Measurements from ENCODE around the gene HHIPL1.
"Not testable (repeated sequence)": the region's sequence is repeated elsewhere in the genome, so short reads cannot be mapped to it uniquely, and the experiment has no call there.

The HHIPL1 gene

GRCh38 chr14:99635116-99635515, 9.8 kb upstream of the HHIPL1 start:
- DNase-seq (ENCODE audit: low read depth): no peak

GRCh38 chr14:99636487-99636886, 8.4 kb upstream of the HHIPL1 start:
- DNase-seq (ENCODE audit: low read depth): no peak

DNA sequence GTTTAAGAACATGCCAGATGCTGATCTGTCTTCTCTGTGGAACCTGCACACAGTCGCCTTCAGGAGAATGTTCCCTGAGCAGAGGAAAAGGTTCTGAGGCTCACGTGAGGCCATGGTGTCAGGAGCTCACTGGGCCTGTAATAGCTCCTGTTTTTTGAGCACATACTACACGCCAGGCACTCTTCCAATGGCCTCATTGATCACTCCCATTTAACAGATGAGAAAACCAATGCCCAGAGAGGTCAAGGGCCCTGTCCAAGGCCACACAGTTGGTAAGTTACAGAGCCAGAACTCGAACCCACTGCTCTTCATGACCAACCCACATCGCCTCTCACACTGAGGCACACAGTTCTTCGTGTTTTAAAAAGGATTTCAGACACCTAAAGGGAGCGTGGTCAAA, 7.3 kb upstream of the HHIPL1 start:
- DNase-seq (ENCODE audit: low read depth): no peak

GRCh38 chr14:99642771-99643170, 2.2 kb upstream of the HHIPL1 start:
- DNase-seq (ENCODE audit: low read depth): not testable (repeated sequence)

GRCh38 chr14:99643343-99643742, 1.6 kb upstream of the HHIPL1 start:
- DNase-seq (ENCODE audit: low read depth): no peak

DNA sequence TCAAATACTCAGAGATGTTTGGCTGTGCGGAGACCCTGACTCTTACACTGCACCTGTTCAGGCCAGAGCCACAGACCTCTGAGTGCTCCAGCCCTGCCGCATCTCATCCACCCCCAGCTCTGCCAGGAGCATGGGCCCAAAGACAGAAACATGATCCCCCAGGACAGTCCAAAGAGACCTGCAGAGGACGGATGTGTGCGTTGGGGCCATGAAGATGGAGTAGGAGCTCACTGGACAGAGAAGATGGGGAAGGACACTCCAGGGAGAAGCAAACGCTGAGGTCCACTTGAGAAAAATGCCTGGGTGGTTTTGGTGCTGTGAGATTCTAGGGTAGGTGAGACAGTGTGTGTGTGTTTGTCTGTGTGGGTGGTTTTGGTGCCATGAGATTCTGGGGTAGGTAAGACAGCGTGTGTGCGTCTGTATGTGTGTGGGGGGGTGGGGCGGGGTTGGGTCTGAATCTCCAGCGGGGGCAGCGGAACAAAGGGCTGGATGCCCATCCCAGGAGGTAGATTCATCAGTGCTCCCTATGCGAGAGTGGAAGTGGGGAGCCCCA, 818 bp upstream of the HHIPL1 start:
- DNase-seq (ENCODE audit: low read depth): no peak

DNA sequence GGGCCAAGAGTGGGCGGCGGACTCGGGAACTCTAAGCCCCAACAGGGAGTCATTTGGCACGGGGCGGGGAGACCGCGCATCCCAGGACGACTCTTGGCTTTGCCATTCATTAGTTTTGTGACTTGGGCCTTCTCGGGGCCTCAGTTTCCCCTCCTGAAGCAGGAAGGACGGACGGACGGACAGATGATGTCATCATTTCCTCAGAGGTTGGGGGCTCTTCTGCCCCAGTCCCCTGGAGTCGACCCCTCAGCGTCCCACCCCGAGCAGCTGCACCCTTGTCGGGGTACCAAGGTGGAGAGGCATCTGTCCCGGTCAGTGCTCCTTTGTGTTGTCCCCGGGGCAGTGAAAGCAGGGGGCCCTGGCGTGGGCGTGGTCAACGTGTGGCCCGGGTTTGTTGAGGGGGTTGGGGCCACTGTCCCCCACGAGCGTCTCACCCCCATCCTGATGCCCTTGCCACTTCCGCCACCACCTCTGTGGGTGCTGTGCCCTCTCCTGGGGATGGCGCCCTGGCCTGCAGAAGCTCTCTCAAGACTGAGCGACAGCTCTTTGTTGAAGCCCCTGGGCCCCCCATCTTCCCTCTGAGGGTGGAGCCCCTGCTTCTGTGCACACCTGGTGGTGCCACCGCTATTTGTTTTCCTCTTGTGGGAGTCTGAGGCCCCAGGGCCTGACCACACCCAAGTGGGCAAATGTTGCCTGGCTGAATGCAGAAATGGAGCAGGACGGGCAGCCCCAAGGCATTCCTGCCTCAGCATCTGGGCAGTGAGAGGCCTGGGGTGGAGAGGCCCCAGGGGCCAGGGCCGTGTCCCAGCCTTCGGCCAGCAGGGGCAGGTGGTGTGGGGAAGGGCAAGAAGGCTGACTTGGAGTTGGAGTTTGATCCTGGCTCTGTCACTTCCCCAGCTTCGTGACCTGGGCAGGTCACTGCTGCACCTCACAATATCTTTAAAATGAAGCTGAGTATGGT, 896 bp downstream of the HHIPL1 start:
- no peak for DNase-seq (ENCODE audit: low read depth)

DNA sequence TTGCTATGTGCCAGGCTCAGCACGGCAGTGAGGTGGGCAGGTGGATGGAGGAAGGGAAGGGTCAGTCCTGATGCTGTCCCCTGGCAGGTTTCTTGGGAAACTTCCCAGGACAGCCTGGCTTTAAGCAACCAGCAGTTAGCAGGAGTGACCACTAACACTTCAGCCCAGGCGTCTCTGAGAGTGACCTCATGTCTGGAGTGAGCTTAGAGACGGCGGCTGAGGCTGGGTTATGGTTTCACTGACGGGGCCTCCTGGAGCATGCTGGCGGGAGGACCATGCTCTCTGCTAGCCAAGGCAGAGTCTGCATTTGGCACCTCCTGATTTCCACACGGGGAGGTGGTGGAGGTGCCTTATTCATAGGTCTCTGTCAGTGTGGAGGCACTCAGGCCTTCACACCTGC, 2.5 kb downstream of the HHIPL1 start:
- no peak for DNase-seq (ENCODE audit: low read depth)

GRCh38 chr14:99648027-99648784, 3.3 kb downstream of the HHIPL1 start:
- no peak for DNase-seq (ENCODE audit: low read depth)

DNA sequence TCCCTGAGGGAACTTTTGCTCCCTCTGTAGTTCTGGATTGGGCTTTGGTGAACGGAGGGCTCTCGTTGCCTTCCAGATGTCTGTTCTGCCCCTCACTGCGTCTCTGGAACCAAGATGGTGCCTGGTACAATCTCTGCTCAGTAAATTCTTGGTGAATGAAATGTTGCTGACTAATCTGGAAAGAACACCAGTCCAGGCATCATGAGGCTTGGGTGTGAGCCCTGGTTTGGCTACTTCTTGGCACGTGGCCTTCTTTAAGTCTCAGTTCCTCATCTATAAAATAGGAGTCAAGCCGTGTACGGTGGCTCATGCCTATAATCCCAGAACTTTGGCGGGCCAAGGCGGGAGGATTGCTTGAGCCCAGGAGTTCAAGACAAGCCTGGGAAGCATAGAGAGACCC, 4.3 kb downstream of the HHIPL1 start:
- peak; percentile 15 for DNase-seq (ENCODE audit: low read depth)

DNA sequence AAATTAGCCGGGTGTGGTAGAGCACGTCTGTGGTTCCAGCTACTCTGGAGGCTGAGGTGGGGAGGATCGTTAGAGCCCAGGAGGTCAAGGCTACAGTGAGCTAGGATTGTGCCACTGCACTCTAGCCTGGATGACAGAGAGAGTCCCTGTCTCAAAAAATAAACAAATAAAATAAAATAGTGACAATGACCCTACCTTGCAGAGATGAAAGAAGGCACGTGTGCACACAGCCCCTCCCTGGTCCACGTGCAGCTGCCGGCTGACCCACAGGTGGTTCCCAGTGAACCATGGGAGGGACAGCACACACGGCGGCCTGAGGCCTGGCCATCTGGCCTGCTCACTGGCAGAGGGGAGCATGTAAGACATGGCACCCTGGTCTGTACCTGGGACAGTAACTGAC, 4.7 kb downstream of the HHIPL1 start:
- DNase-seq (ENCODE audit: low read depth): no peak

DNA sequence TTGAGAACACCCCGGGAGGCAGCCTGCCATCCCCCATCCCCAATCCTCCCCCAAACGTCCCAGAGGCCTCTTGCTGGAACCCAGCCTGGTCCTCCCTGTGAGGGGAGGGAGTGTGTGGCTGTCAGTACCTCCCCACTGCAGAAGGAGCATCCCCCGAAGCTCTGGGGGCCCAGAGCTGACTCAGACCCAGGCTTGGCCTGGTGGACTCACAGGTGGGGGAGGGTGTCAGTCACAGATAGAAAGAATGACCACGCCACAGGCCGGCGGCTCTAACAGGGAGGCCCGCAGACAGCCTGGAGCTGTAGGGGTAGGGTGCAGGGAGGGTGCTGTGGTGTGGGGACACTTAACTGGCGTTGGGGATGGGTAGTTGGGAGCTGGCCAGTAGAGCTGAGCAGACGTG, 5.3 kb downstream of the HHIPL1 start:
- no peak for DNase-seq (ENCODE audit: low read depth)

- DNase-seq (ENCODE audit: low read depth): no peak
These were observed 7.2 kb downstream of the HHIPL1 start for GRCh38 chr14:99651953-99652746.

GRCh38 chr14:99654235-99654985, 9.5 kb downstream of the HHIPL1 start:
- DNase-seq (ENCODE audit: low read depth): peak; percentile 61

- no peak for DNase-seq (ENCODE audit: low read depth)
These were observed 10.6 kb downstream of the HHIPL1 start for GRCh38 chr14:99655521-99655920.

GRCh38 chr14:99656171-99656570, 11.2 kb downstream of the HHIPL1 start:
- no peak for DNase-seq (ENCODE audit: low read depth)

- DNase-seq (ENCODE audit: low read depth): no peak
These were observed 12.8 kb downstream of the HHIPL1 start for GRCh38 chr14:99657645-99658155.

DNA sequence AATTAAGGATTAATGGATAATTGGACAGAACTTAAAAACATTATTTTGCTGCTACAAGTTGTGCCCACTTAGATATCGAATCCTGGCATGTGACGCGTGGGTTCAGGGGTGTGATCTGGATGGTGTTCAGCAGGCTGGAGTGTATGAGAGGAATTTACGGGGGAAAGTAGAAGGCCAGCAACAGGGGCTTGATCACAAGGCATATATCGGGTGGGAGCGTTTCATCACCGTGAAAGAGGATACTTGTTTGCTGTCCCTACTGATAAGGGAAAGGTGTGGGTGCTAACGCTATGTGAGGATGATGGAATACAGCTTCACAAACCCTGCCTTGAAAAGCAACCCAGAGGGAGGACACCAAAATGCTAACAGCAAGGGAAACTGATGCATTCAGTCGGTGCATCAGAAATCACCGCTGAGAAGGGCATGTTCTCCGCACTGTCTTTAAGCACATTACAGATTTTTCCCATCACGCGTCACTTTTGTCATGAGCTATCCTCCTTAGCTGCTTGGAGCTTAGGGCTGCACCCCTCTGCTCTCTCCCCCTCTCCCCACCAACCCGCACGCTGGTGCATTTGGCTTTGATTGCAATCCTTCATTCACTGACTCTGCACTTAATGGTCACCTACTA, 13.4 kb downstream of the HHIPL1 start:
- DNase-seq (ENCODE audit: low read depth): no peak

DNA sequence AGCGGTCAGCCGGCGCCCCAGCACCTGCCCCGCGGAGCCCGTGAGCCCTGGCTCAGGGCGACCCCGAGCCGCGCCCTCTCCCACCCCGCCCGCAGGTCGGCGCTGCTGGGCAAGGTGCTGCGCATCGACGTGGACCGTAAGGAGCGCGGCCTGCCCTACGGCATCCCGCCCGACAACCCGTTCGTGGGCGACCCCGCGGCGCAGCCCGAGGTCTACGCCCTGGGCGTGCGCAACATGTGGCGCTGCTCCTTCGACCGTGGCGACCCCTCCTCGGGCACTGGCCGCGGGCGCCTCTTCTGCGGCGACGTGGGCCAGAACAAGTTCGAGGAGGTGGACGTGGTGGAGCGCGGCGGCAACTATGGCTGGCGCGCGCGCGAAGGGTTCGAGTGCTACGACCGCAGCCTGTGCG, 14.4 kb downstream of the HHIPL1 start:
- DNase-seq (ENCODE audit: low read depth): no peak

GRCh38 chr14:99660006-99660566, 15.2 kb downstream of the HHIPL1 start:
- no peak for DNase-seq (ENCODE audit: low read depth)
